Gastroesophageal sphincter (tissue), 3 donors: ENCODE data around the gene PLXDC2.

Experiments
- CTCF ChIP-seq, 4 experiments: fragments of 200-600 bp in 2 of 4; fragments of 450-650 bp in 2 of 4; sonication (generic) in 1 of 4; IDR thresholded peaks; one replicate each; pipeline ENCODE4 v1.5.1; 2017 to 2019; ENCODE audit warnings: antibody characterized with exemption in 4 of 4, mild to moderate bottlenecking in 2 of 4, moderate library complexity in 2 of 4
- POLR2AphosphoS5 ChIP-seq: sonication (generic); formaldehyde crosslinking; IDR thresholded peaks from one replicate; pipeline ENCODE4 v1.6.1; 2017; ENCODE audit warnings: antibody characterized with exemption

- TF ChIP-seq CTCF (IDR thresholded peaks at IDR 0.05) (no peak), POLR2AphosphoS5 (no peak)
Measured at GRCh38 chr10:19966751-19967150, 150.5 kb downstream of the PLXDC2 start.
